GM18508 (cell line): ENCODE measurements around the gene MELK.

Source experiments
- ATAC-seq: cut with Tn5 transposase; IDR thresholded peaks from one replicate; pipeline ENCODE4 v1.9.1; 2021; ENCODE audit warnings: moderate number of reproducible peaks; ENCODE audit not compliant: insufficient read depth, unreplicated experiment

MELK gene

DNA sequence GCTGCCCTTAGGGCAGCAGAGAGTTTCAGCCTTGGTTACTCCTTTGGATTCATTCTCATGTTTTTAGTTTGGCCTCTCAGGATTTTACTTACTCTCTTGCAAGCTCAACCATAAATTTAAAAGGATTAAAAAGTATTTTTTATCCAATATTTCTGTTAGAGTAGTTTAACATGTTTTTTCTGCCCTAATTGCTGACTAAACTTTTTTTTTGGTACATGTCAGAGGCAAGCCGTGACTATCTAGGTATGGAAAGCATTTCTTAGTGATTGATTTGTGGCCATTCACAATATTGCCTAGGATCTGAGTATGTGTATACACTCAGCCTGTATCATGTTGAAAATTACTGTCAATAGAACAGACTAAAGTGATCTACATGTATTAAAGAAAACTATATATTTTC is 92.1 kb downstream of the MELK start:
- ATAC-seq: no peak

GRCh38 chr9:36665387-36665786 is 92.7 kb downstream of the MELK start:
- no peak for ATAC-seq

DNA sequence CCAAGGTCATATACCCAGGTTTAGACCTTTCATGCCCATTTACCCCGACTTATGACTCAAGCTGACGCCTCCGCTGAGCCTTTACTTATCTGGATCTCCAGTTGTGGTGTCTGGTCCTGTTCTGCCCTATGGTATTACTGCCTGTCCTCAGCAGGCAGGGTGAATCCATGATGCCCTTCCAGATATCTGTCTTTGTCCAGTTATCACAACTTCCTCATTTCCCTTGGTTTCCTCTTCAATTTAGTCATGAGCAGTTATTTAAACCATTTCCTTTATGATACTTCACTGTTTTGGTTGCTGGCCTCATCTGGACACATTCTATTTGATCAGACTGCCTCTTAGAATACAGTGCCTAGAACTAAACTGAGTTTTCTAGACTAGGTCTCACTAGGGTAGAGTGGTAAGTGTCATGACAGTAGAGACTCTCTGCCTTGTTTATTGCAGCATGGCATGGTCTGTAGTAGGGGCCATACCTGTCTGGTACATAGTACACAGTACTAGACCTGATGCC is 93.3 kb downstream of the MELK start:
- ATAC-seq: no peak

- ATAC-seq: no peak
These were observed 98.9 kb downstream of the MELK start for GRCh38 chr9:36671561-36671960.

GRCh38 chr9:36676091-36676490 is 103.4 kb downstream of the MELK start:
- no peak for ATAC-seq

DNA sequence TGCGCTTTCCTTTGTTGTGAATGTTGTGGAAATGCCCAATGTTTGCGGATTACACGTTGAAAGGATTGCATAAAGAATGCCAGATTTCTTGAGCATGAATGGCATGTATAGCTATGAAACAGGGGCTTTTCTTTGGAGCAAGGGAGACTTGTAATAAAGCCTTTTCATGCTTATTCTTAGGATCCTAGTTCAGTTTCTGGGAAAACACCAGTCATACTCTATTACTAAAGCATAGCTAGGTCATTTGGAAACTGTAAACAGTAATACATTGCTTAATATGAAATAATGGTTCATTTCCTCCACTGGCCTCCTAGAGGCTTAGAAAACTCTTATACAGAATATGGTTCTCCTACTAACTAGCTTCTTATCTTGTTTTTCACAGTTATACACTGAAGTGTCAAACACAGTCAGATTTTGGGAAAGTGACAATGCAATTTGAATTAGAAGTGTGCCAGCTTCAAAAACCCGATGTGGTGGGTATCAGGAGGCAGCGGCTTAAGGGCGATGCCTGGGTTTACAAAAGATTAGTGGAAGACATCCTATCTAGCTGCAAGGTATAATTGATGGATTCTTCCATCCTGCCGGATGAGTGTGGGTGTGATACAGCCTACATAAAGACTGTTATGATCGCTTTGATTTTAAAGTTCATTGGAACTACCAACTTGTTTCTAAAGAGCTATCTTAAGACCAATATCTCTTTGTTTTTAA is 104.2 kb downstream of the MELK start:
- ATAC-seq: no peak

- no peak for ATAC-seq
These were observed 104.9 kb downstream of the MELK start for GRCh38 chr9:36677611-36678010.

DNA sequence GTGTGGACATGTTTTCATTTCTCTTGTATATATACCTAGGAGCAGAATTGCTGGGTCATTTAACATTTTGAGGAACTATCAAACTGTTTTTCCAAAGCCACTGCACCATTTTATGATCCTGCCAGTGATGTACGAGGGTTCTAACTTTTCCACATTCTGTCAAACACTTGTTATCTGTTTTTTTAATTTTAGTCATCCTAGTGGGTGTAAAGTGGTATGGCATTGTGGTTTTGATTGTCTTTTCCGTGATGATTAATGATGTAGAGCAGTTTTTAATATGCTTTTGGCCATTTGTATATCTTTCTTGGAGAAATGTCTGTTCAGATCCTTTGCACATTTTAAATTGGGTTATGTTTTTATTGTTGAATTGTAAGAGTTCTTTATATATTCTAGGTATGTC is 107.0 kb downstream of the MELK start:
- ATAC-seq: no peak

GRCh38 chr9:36686471-36686870 is 113.8 kb downstream of the MELK start:
- ATAC-seq: no peak

DNA sequence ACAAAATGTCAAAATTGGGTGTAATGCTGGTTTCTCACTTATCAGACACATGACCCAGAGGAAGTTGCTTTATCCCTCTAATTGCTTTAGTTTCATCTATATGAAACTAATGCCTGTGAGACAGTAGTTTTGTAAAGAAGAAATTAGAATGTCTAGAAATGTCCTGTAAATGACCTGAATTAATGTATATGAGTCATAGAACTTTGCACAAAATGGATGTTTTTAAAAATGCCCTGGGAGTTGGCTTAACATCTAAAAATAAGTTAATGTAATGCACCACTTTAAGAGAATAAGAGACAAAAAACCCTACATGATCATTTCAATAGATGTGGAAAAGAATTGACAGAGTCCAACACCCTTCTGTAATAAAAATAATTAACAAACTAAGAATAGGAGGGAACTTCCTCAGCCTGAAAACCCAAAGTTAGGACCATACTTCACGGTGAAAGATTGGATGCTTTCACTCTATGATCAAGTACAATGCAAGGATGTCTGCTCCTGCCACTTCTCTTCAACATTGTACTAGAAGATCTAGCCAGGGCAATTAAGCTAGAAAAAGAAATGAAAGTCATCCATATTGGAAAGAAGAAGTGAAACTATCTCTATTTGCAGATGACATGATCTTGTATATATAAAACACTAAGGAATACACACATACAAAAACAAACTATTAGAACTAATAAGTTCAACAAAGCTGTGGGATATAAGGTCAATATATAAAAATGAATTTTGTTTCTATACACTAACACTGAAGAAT is 117.9 kb downstream of the MELK start:
- no peak for ATAC-seq

DNA sequence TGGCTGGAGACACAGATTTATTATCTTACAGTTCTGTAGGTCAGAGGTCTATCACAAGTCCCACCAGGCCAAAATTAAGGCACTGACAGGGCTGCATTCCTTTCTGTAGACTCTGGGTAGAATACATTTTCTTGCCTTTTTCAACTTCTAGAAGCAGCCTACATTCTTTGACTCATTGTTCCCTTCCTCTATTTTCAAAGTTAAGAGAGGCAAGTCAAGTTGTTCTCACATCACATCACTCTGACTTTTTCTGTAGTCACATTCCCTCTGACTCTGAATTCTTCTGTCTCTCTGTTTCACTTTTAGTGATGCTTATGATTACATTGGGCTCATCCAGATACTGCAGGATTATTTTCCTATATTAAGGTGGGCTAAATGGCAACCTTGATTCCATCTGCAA is 119.0 kb downstream of the MELK start:
- no peak for ATAC-seq

DNA sequence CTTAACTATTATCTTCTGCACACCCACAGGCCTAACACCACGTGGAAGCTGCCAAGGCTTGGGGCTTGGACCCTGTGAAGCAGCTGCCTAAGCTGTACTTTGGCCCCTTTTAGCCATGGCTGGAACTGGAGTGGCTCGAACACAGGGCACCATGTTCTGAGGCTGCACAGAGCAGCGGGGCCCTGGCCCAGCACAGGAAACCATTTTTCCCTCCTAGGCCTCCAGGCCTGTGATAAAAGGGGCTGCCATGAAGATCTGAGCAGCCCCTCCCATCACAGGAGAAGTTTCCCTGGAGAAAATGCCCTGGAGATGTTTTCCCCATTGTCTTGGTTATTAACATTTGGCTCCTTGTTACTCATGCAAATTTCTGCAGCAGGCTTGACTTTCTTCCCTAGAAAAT is 126.3 kb downstream of the MELK start:
- no peak for ATAC-seq

DNA sequence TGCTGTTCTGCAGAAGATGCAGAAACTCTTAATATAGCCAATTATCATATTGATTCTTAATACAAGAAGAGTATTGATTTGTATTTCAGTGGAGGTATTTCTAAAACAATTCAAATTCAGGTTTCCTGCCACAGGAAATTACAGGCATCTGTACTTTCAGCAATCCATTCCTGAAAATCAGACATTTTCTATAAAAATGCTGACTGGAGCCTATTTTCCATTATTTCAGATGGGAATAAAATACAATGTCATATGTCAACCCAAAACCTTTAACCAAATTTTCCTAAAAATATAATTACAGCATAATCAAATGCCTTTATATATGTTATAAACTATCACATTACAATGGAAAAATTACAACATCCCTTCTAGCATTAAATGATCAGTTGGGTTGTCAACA is 131.5 kb downstream of the MELK start:
- ATAC-seq: no peak

GRCh38 chr9:36713515-36714490 is 141.1 kb downstream of the MELK start:
- no peak for ATAC-seq

DNA sequence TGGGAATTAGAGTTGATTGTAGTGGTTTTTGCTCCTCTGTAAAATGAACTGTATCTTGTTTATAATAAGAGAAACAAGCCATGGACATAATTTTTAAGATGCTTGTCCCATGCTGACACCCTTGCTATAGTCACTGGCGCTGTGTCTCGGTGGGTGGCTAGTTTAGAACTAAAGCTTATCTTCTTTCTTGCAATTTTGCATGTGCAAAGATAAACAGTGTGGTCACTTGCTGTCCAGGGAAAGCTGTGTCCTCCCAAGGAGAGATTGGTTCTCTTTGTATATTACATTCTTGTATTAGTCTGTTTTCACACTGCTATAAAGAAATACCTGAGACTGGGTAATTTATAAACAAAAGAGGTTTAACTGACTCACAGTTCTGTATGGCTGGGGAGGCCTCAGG is 143.8 kb downstream of the MELK start:
- ATAC-seq: no peak

- no peak for ATAC-seq
These were observed 144.6 kb downstream of the MELK start for GRCh38 chr9:36717276-36717675.

DNA sequence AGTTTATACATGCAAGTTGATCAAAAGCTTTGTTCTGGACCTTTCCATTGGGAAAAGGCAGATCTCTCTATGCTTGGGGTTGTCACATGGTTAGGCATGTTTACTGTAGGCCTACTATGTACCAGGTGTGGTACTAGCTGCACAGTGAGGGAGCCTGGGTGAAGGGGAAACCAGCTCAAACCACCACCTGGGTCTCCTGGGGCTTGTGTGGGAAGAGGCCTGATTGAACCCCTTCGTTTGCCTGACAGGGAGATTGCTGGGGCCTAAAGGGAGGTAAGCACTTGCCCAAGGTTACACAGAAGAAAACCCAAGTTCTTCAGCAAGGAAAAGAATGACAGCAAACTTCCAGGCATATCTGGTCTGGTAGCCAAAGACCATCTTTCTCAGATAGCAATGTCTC is 145.9 kb downstream of the MELK start:
- ATAC-seq: no peak

- ATAC-seq: no peak
These were observed 147.3 kb downstream of the MELK start for GRCh38 chr9:36720043-36720442.

GRCh38 chr9:36721846-36722588 is 149.3 kb downstream of the MELK start:
- ATAC-seq: no peak

DNA sequence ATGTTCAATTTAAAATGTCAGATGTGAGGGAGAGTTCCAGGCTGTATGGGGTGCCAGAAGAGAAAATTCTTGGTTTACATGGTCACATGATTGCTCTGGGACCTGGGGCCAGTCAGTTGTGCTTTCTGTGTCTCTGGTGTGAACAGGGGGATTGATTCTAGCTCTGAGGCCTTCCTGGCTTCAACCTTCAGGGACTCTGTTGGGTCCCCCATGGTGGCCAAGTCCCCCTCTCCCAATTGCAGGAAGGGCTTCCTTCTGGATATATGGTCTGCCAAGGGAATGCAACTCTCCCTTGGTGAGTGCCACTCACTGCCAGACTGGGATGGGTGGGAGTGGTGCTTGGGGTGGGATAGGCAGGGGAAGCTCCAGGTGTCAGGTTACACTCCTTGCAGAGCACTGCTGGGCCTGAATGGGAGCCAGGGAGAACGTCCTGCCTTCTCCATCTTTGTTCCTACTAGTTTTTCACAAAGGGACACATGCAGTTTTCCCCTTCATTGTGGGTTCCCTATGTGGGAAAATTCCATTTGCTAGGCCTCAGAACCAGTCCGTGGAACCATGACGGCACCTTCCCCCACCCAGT is 153.2 kb downstream of the MELK start:
- ATAC-seq: no peak
